ENCODE measurements around the gene ZNF331.
"Not testable (repeated sequence)": the region's sequence is repeated elsewhere in the genome, so short reads cannot be mapped to it uniquely, and the experiment has no call there.

The ZNF331 gene

GRCh38 chr19:53537521-53538377 lies at the start of gene ZNF331:
ZNF331 (plus strand) TSS chr19:53538145; CDS start chr19:53569377, 31,232 bp downstream.
- DNase-seq, result peak; percentile 89

- DNase-seq, result no peak
These were observed 45.8 kb upstream of the ZNF331 start for GRCh38 chr19:53492153-53492552.

- DNase-seq, result not testable (repeated sequence)
These were observed 40.5 kb upstream of the ZNF331 start for GRCh38 chr19:53497311-53498023.

GRCh38 chr19:53498024-53498395 lies 39.9 kb upstream of the ZNF331 start:
- DNase-seq, result not testable (repeated sequence)

- DNase-seq, result peak; percentile 64
These were observed 34.8 kb upstream of the ZNF331 start for GRCh38 chr19:53503151-53503550.

- peak; percentile 70 for DNase-seq
These were observed 34.1 kb upstream of the ZNF331 start for GRCh38 chr19:53503671-53504364.

- DNase-seq, result peak; percentile 79
These were observed 33.6 kb upstream of the ZNF331 start for GRCh38 chr19:53504365-53504703.

- DNase-seq, result peak; percentile 30
These were observed 33.1 kb upstream of the ZNF331 start for GRCh38 chr19:53504885-53505284.

- DNase-seq, result no peak
These were observed 31.2 kb upstream of the ZNF331 start for GRCh38 chr19:53506728-53507127.

GRCh38 chr19:53507523-53508442 lies 30.2 kb upstream of the ZNF331 start:
- peak; percentile 54 for DNase-seq

- DNase-seq, result no peak
These were observed 28.5 kb upstream of the ZNF331 start for GRCh38 chr19:53509443-53509842.

GRCh38 chr19:53509845-53510244 lies 28.1 kb upstream of the ZNF331 start:
- no peak for DNase-seq

GRCh38 chr19:53511357-53511756 lies 26.6 kb upstream of the ZNF331 start:
- no peak for DNase-seq

GRCh38 chr19:53511933-53512374 lies 26.0 kb upstream of the ZNF331 start:
- peak; percentile 81 for DNase-seq

GRCh38 chr19:53515047-53515446 lies 22.9 kb upstream of the ZNF331 start:
- not testable (repeated sequence) for DNase-seq

GRCh38 chr19:53517114-53517741 lies 20.7 kb upstream of the ZNF331 start:
- no peak for DNase-seq

GRCh38 chr19:53518121-53518520 lies 19.8 kb upstream of the ZNF331 start:
- DNase-seq, result no peak

GRCh38 chr19:53518716-53519115 lies 19.2 kb upstream of the ZNF331 start:
- DNase-seq, result no peak

GRCh38 chr19:53519446-53519845 lies 18.5 kb upstream of the ZNF331 start:
- no peak for DNase-seq

GRCh38 chr19:53520163-53520546 lies 17.8 kb upstream of the ZNF331 start:
- no peak for DNase-seq

- DNase-seq, result peak; percentile 100
These were observed 17.2 kb upstream of the ZNF331 start for GRCh38 chr19:53520547-53521372.
